DMS 273 treated with DMSO at 0.1 percent for 48 hours (cell line): ENCODE measurements around the gene MTRFR.

Experiments
- DNase-seq: peaks from one replicate; lab custom pipeline; 2025; lab: John Stamatoyannopoulos, UW

MTRFR gene

DNA sequence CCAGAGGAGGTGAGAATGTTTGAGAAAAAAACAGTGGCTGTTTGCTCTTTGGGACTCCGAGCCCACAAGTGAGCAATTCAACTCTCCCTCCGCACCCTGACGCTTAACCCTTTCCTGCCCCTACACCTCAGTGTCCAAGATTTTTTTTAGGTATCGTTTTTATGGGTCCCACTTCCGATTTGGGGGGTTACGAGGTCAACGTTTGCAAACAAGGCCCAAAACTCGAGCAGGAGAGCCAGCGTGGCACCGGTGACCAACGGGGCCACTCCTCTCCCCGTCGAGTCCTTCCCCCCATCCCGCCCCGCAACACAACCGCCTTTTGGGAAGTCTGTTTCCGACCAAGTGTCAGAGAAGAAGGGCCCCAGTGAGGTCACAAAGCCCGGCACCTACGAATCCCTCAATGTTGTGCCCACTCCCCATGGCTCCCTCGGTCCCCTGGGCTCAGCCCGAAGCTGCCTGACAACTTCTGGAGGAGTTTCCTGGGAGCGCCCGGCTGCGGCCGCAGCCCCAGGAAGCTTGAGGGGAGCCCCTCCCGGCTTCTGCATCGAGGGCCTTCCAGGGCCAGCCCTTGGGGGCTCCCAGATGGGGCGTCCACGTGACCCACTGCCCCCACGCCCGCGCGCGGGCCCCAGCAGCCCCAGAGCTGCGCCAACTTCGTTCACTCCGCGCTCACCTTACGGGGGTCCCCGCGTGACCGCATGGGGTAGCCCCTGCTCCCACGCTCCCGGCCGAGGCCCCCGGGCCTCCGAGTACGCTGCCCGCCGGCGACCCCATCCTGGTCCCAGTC, 37.2 kb downstream of the MTRFR start:
- no peak for DNase-seq

DNA sequence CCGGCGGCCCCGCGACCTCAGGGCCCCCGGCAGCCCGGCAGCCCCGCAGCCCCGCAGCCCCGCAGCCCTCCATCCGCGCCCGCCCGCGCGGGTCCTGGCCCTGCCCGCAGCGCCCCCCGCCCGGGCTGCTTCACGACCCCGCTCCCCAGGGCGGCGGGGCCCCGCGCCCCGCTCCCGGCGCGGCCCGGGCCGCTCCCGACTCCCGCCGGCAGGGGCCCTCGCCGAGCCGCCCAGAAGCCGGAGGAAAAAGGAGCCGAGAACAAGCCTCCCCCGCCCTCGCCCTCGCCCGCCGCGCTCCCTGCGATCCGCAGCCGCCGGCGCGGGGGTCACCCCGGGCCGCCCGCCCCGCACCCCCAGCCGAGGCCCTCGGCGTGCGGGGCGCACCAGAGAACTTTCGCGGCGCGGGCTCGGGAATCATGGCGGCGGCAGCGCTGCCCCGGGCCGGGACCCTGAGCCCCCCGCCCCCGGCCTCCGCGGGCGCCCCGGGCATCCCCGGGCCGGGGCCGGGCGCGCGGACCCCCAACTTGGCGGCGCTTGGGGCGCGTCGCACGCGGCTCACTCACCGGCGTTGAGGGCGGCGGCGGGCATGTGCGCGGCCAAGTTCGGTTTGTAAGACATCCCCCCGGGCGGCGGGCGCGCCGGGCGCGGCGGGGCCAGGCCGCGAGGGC, 37.9 kb downstream of the MTRFR start:
- DNase-seq: no peak

DNA sequence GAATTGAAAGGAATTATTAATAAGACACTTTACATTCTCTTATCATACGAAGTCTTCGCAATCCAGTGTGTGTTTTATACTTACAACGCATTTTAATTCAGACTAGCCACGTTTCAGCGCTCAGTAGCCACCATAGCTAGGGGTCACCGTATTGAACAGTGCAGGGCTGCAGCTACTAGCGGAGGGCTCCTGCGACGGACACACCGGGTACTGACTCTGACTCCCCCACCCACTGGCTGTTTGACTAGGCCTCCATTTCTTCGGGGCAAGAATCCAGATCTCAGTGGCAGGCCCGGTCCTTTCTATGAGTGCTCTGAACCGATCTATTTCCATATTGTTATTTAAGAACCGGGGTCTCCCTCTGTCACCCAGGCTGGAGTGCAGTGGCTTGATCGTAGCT, 39.9 kb downstream of the MTRFR start:
- no peak for DNase-seq

DNA sequence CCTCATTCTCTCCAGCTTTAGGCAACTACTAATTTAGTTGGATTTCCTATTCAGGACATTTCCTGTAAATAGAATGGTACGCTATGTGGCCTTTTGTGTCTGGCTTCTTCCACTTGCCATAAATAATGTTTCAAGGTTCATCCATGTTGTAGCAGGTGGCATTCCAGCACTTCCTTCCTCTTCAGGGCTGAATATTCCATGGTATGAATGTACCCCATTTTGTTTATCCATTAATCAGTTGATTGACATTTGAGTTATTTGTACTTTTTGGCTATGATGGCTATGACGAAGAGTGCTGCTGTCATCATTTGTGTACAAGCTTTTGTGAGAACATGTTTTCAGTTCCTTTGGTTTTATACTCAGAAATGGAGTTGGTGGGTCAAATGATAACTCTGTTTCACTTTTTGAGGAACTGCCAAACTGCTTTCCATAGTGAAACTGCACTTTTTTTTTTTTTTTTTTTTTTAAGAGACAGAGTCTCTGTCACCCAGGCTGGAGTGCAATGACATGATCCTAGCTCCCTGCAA, 44.9 kb downstream of the MTRFR start:
- no peak for DNase-seq

DNA sequence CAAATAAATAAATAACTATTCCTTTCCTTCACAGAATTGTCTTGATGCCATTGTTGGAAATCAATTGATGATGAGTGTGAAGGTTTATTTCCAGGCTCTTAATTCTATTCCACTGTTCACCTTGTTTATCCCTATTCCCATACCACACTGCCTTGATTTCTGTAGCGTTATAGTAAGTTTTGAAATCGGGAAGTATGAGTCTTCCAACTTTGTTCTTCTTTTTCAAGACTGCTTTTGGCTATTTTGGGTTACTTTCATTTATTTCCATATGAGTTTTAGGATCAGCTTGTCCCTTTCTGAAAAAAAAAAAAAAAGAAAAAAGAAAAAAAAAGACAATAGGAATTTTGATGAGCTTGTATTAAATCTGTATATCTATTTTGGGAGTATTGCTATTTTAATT, 47.7 kb downstream of the MTRFR start:
- DNase-seq: no peak

DNA sequence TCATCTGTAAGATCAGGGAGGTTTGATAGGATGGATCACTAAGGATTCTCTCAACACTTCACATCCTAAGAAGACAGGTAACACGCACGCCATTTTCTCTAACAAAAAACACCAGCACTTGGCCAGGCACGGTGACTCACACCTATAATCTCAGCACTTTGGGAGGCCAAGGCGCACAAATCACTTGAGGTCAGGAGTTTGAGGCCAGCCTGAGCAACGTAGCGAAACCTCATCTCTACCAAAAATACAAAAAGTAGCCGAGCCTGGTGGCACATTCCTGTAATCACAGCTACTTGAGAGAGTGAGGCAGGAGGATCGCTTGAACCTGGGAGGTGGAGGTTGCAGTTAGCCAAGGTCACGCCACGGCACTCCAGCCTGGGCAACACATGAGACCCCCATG, 48.9 kb downstream of the MTRFR start:
- DNase-seq: no peak

DNA sequence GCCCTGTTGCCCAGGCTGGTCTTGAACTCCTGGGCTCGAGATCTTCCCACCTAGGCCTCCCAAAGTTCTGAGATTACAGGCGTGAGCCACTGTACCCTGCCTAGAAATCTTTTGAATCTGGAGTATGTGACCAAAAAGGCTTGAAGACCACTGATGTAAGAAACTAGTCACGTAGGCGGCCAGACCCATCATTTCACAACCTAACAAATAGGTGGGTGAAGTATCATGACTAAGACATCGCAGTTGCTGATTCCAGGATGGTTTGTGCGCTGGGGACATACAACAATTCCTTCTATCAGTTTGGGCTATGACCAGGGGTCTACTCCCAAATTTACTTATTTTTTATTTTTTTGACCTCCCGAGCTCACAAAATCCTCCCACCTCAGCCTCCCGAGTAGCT, 50.2 kb downstream of the MTRFR start:
- DNase-seq: no peak

DNA sequence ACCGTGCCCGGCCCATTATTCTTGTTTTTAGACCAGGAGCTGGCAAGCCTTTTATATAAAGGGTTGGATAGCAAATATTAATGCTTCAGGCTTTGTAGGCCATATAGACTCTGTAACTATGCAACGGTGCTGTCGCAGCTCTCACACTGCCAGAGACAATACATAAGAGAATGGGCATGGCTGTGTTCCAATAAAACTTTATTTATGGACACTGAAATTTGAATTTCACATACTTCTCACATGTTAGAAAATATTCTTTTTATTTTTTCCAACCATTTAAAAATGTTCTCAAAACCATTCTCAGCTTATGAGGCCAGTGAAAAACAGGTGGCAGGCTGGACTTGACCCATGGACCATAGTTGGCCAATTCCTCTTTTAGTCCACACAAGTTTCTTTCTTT, 51.4 kb downstream of the MTRFR start:
- DNase-seq: no peak

DNA sequence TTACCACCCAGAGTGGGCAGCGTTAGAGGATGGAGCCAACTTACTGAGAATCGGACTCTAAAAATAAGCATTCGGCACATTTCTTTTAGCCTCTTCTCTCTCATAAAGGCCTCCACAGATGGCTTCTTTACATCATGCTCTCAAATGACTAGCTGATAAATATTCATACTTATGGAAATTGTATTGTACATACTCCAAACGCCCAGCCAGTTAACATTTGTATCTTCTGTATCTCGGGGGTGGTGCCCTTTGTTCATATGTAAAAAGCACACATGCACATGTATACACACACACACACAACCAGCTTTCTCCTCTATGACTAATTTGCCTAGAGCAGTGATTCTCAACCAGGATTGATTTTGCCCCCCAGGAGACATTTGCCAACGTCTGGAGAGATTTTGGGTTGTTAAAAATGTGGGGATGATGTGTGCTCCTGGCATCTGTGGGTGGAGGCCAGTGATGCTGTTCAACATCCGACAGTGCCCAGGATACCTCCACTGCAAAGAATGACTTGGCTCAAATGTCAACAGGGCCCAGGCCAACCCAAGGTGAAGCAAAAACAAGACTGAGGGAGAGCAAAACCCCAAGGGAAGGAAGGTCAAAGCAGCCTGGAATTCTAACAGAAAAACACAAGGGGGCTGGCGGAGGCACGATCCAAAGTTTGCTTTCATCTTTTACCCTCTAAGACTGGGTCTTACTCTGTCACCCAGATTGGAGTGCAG, 53.6 kb downstream of the MTRFR start:
- no peak for DNase-seq

DNA sequence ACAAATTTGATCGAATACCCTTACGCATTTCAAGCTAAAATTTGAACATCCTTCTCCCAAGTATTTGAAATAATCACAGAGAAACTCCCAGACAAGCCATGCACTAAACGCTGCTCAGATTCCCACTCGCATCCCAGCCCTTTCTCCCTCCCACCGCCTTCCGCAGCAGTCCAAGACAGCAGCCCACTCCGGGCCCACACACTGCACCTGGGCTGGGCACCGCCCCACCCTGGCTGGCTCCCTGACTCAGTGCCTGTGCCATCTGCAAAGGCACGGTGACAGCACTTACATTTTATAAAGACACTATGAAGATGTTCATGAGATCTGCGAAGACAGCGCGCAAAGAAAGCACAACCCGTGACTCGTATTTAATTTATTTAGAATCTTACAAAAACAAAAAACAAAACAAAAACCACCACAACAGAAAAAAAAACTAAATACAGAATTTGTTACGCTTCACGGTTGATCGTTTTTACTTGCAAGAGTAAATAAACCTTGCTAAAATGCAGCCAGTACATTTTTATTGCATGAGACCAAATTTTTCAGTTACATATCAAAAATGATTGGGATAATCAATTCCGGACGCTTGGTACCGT, 55.6 kb downstream of the MTRFR start:
- no peak for DNase-seq

DNA sequence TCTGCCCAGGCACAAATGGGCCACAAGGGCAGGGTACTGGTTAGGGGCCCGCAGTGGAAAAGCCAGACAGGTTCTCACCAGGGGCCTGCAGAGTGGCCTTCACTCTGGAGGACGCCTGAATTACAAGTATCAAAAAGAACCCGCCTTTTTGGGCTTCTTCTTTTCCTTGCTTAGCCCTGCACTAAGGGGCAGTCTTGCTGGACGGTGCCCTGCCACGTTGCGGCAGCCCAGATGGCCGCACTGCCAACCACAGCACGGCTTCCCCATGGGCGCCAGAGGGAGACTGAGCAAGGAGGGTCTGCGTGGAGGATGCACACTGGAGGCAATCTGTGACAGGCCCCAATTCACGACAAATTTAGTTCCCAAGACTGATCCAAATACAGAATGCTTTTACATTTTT, 56.7 kb downstream of the MTRFR start:
- no peak for DNase-seq

DNA sequence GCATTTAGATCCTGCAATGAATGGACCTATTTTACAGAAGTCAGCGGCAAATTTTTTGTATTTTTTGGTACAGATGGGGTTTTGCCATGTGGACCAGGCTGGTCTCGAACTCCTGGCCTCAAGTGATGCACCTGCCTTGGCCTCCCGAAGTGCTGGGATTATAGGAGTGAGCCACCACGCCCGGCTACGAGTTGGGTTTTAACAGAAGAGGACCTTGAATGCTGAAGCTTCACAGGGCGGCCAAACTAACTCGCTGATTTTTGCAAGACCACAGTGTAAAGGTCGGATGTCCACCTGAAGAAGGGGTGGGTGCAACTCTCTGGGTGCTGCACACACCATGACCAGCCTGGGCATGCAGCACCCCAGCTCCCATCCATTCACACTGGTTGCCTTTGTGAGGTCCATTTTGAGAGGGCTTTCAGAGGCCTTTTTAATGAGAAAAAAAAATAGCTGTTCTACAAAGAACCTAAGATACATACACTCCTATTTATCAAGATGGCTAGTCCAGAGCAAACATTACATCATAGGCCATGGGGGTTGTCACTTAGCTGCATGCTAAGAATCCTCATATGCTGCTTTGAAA, 60.0 kb downstream of the MTRFR start:
- no peak for DNase-seq

DNA sequence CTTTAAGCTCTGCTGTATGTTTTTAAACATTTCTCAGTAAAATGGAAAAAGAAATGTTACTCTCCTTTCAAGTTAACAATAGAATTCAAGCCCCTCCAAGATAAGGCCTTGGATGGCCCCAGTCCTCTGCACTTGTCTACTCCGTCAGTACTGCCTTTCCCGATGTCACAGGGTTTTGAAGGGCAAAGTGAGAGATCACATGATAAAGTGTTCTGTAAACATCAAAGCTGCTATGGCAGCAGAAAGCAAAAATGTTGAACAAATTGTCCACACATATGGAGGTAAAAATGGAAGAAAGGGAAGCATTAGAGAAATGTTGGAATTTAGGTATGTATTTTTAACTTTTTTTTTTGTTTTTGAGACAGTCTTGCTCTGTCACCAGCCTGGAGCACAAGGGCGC, 71.9 kb downstream of the MTRFR start:
- no peak for DNase-seq

DNA sequence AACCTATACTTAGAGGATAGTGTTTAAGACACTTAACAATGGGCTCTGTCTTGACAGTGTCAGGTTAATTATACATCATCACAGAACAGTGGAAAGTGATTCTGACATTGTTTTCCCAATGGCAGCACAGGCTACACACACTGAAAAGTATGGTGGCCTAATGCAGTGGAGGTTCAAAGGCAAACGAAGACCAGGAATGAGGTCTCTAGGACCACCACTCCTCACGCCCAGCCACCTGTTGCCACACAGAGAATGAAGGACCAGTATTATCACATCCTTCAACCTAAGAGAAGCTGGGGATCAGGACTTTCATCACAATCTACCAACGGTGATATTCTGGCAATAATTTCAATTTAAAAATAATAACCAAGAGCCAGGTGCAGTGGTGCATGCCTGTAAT, 73.0 kb downstream of the MTRFR start:
- DNase-seq: no peak
